BLaER1 (cell line): ENCODE measurements around the gene FCER2.
"Not testable (repeated sequence)": the region's sequence is repeated elsewhere in the genome, so short reads cannot be mapped to it uniquely, and the experiment has no call there.

Experiments
- H3K27ac ChIP-seq: shearing (Covaris generic); formaldehyde crosslinking; 2 replicates; pipeline ENCODE4 v1.8.1; 2022
- H3K27me3 ChIP-seq: shearing (Covaris generic); formaldehyde crosslinking; 2 replicates; pipeline ENCODE4 v1.8.1; 2022
- H3K36me3 ChIP-seq: shearing (Covaris generic); formaldehyde crosslinking; 2 replicates; pipeline ENCODE4 v1.8.1; 2022
- H3K4me1 ChIP-seq: shearing (Covaris generic); formaldehyde crosslinking; 2 replicates; pipeline ENCODE4 v1.8.1; 2022
- H3K4me2 ChIP-seq: shearing (Covaris generic); formaldehyde crosslinking; 2 replicates; pipeline ENCODE4 v1.8.1; 2022
- H3K4me3 ChIP-seq: shearing (Covaris generic); formaldehyde crosslinking; 2 replicates; pipeline ENCODE4 v1.8.1; 2022
- H3K9ac ChIP-seq: shearing (Covaris generic); formaldehyde crosslinking; 2 replicates; pipeline ENCODE4 v1.8.1; 2022
- H3K9me3 ChIP-seq: shearing (Covaris generic); formaldehyde crosslinking; 2 replicates; pipeline ENCODE4 v1.8.1; 2022
- H4K20me1 ChIP-seq: shearing (Covaris generic); formaldehyde crosslinking; 2 replicates; pipeline ENCODE4 v1.8.1; 2022
- Cebpa-rat ChIP-seq: shearing (Covaris generic); IDR thresholded peaks from 2 replicates; pipeline ENCODE4 v1.8.1; 2022

The FCER2 gene

GRCh38 chr19:7701654-7702457, at the start of gene FCER2:
TSS of gene FCER2 (minus strand) at chr19:7702131. CDS start at chr19:7699760, 2,371 bp downstream.
- Histone ChIP-seq H3K4me3 (no peak within 1 kb of the TSS), H3K36me3 (no peaks in the 10 kb centered on the region), H3K9me3 (no peaks in the 10 kb centered on the region), H3K27me3 (no peaks in the 10 kb centered on the region), H3K9ac (peak within 1 kb of the TSS; percentile 40; the same call in 1 of the 2 replicates), H4K20me1 (no peaks in the 10 kb centered on the region), H3K4me2 (peak within 1 kb of the TSS; percentile 63), H3K27ac (peak within 1 kb of the TSS; percentile 19), H3K4me1 (peaks cover 69% of the 10 kb centered on the region)
- TF ChIP-seq Cebpa-rat: no peak

GRCh38 chr19:7751157-7751783, 49.3 kb upstream of the FCER2 start:
- Histone ChIP-seq H3K27ac (no peak overlapping the region), H3K4me1 (peaks cover 17% of the 10 kb centered on the region), H3K9ac (no peak overlapping the region), H3K4me2 (peak overlapping the region; percentile 32), H3K9me3 (peaks cover 21% of the 10 kb centered on the region), H3K36me3 (no peaks in the 10 kb centered on the region), H3K4me3 (no peak overlapping the region), H3K27me3 (no peaks in the 10 kb centered on the region), H4K20me1 (no peaks in the 10 kb centered on the region)
- no peak for TF ChIP-seq Cebpa-rat

GRCh38 chr19:7748756-7749155, 46.8 kb upstream of the FCER2 start:
- H3K4me1 ChIP-seq: peaks cover 31% of the 10 kb centered on the region
- H3K9me3 ChIP-seq: peaks cover 6% of the 10 kb centered on the region; the same call in 1 of the 2 replicates
- no peaks in the 10 kb centered on the region for H4K20me1 ChIP-seq
- no peak for TF ChIP-seq Cebpa-rat
- H3K36me3 ChIP-seq: no peaks in the 10 kb centered on the region
- H3K9ac ChIP-seq: no peak overlapping the region
- no peak overlapping the region for H3K4me2 ChIP-seq
- no peaks in the 10 kb centered on the region for H3K27me3 ChIP-seq
- H3K4me3 ChIP-seq: no peak overlapping the region
- H3K27ac ChIP-seq: no peak overlapping the region

- peaks cover 6% of the 10 kb centered on the region; the same call in 1 of the 2 replicates for H3K9me3 ChIP-seq
These were observed 46.2 kb upstream of the FCER2 start for GRCh38 chr19:7748171-7748570.

GRCh38 chr19:7746903-7747884, 45.3 kb upstream of the FCER2 start, which contains the start of gene CD209:
TSS of gene CD209 (minus strand) at chr19:7747534. CDS start at chr19:7747511, 23 bp downstream.
- Histone ChIP-seq H3K9ac (no peak within 1 kb of the TSS), H3K36me3 (no peaks in the 10 kb centered on the region), H4K20me1 (no peaks in the 10 kb centered on the region), H3K4me1 (peaks cover 45% of the 10 kb centered on the region), H3K27me3 (no peaks in the 10 kb centered on the region), H3K27ac (no peak within 1 kb of the TSS), H3K4me2 (0 out of 2 replicates have a peak within 1 kb of the TSS, but pooled peaks have one; percentile 4), H3K4me3 (no peak within 1 kb of the TSS), H3K9me3 (peaks cover 6% of the 10 kb centered on the region; the same call in 1 of the 2 replicates)
- TF ChIP-seq Cebpa-rat: no peak

More at GRCh38 chr19:7748171-7748570, 46.2 kb upstream of the FCER2 start:
- Histone ChIP-seq H3K36me3 (no peaks in the 10 kb centered on the region), H3K27me3 (no peaks in the 10 kb centered on the region), H3K4me3 (no peak overlapping the region), H3K4me2 (no peak overlapping the region), H4K20me1 (no peaks in the 10 kb centered on the region), H3K4me1 (peaks cover 37% of the 10 kb centered on the region), H3K27ac (no peak overlapping the region), H3K9ac (no peak overlapping the region)
- TF ChIP-seq Cebpa-rat: no peak

GRCh38 chr19:7746306-7746705, 44.4 kb upstream of the FCER2 start:
- H3K4me3 ChIP-seq, H3K27ac ChIP-seq, H3K4me2 ChIP-seq: not testable (repeated sequence)

GRCh38 chr19:7744871-7745650, 43.1 kb upstream of the FCER2 start:
- no peaks in the 10 kb centered on the region for H4K20me1 ChIP-seq
- H3K36me3 ChIP-seq: no peaks in the 10 kb centered on the region
- H3K27me3 ChIP-seq: no peaks in the 10 kb centered on the region
- peak overlapping the region; percentile 45 for H3K4me2 ChIP-seq
- H3K4me3 ChIP-seq: no peak overlapping the region
- no peak for TF ChIP-seq Cebpa-rat
- peaks cover 1% of the 10 kb centered on the region; the same call in 1 of the 2 replicates for H3K9me3 ChIP-seq
- no peak overlapping the region for H3K9ac ChIP-seq
- H3K27ac ChIP-seq: no peak overlapping the region
- H3K4me1 ChIP-seq: peaks cover 35% of the 10 kb centered on the region

More at GRCh38 chr19:7746306-7746705, 44.4 kb upstream of the FCER2 start:
- not testable (repeated sequence) for H3K9ac ChIP-seq, H4K20me1 ChIP-seq, H3K9me3 ChIP-seq, H3K27me3 ChIP-seq, H3K36me3 ChIP-seq
- peaks cover 41% of the 10 kb centered on the region for H3K4me1 ChIP-seq

- Histone ChIP-seq H3K4me1 (peaks cover 42% of the 10 kb centered on the region), H3K9ac (no peak overlapping the region), H3K4me2 (peak overlapping the region; percentile 45), H3K36me3 (no peaks in the 10 kb centered on the region), H3K9me3 (no peaks in the 10 kb centered on the region), H3K4me3 (no peak overlapping the region), H4K20me1 (no peaks in the 10 kb centered on the region), H3K27ac (no peak overlapping the region), H3K27me3 (no peaks in the 10 kb centered on the region)
- no peak for TF ChIP-seq Cebpa-rat
These were observed 42.4 kb upstream of the FCER2 start for GRCh38 chr19:7744199-7744786.
